ENCODE data around the gene UBE2V1.

DNA sequence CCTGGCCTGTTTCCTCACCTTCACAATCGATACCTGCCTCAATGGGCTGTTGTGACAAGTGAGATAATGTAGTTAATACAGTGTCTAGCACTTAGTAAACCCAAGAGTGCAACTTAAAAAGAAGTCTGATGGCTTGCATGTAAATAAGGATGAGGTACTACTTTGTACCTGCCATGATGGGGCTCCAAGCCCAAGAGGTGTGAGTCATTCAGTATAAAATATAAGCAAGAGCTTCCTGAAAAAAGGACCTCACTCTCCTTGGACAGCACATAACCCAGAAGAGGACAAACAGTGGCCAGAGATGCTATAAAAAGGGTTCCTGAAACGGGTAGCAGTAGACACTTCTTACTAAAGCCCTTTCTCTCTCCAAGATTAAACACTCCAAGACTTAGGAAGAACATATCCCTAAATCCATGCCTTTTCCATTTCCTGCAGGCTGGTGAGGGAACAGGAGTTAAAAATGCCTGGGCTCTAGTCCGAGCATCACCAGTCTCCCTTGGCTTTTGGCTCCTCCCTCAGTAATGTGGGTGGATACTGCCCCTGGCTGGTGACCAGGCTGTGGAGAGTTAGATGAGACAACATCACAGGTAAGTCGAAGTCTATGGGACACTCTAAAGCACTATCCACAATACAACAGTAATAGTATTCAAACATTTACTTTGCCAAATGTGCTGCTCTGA, 4.3 kb downstream of the UBE2V1 start:
- TF ChIP-seq YY1 (IDR thresholded peaks at IDR 0.05; ENCODE audit: insufficient read depth, insufficient read length), result no peak
- TF ChIP-seq ZNF274 (IDR thresholded peaks at IDR 0.05; ENCODE audit: low read depth, low read length), result no peak

Measured in NT2/D1 (cell line).